H1 (cell line): Measurements from ENCODE around the gene NSL1. TPM values are rescaled to one million over a fixed set of nuclear protein-coding genes. Genes with fewer than 3 reads are reported as not detected.

ENCODE experiments used
- CTCF ChIA-PET: fragments of 300-600 bp; sonication (Branson Sonifier 250); formaldehyde crosslinking; loops from one replicate; lab custom pipeline; 2021; ENCODE audit not compliant: partially characterized antibody; lab: Charles Lee
- POLR2A ChIA-PET: fragments of 300-600 bp; sonication (Branson Sonifier 250); formaldehyde crosslinking; loops from one replicate; lab custom pipeline; 2021; ENCODE audit warnings: inconsistent platforms; ENCODE audit not compliant: partially characterized antibody; lab: Charles Lee
- DNase-seq, 2 experiments: peaks; one replicate each; pipeline versions ENCODE4 v3.0.0 to v3.0.0-alpha.2; 2010 to 2022; ENCODE audit warnings: low spot score in 2 of 2, low read depth in 1 of 2, mixed read lengths in 1 of 2
- FAIRE-seq: peaks from 2 replicates; lab custom pipeline; 2011; peaks lifted over from hg19 to GRCh38; lab: Jason Lieb, UNC
- H2AFZ ChIP-seq: 2 replicates; pipeline ENCODE4 v1.8.1; 2012; ENCODE audit warnings: low read length, inconsistent platforms
- H2AK5ac ChIP-seq: 2 replicates; pipeline ENCODE4 v1.6.1; 2013; ENCODE audit warnings: low read depth, low read length
- H2BK120ac ChIP-seq: replicated peaks from 2 replicates; pipeline ENCODE3; 2013; ENCODE audit warnings: low read depth, low read length, inconsistent platforms
- H2BK12ac ChIP-seq: 2 replicates; pipeline ENCODE4 v1.6.1; 2013; ENCODE audit warnings: low read depth, low read length
- H2BK15ac ChIP-seq: 2 replicates; pipeline ENCODE4 v1.6.1; 2013; ENCODE audit warnings: low read length
- H2BK20ac ChIP-seq: 2 replicates; pipeline ENCODE4 v1.6.1; 2013; ENCODE audit warnings: low read length
- H2BK5ac ChIP-seq: 2 replicates; pipeline ENCODE4 v1.6.1; 2013; ENCODE audit warnings: low read depth, low read length
- H3K14ac ChIP-seq: 2 replicates; pipeline ENCODE4 v1.6.1; 2013; ENCODE audit warnings: inconsistent platforms; ENCODE audit not compliant: insufficient read length
- H3K18ac ChIP-seq: 2 replicates; pipeline ENCODE4 v1.6.1; 2013; ENCODE audit warnings: low read length; ENCODE audit errors: extremely low read depth
- H3K23ac ChIP-seq: 2 replicates; pipeline ENCODE4 v1.6.1; 2013; ENCODE audit warnings: inconsistent platforms; ENCODE audit not compliant: insufficient read length
- H3K23me2 ChIP-seq: 2 replicates; pipeline ENCODE4 v1.6.1; 2013; ENCODE audit warnings: low read depth, low read length
- H3K27ac ChIP-seq: 2 replicates; pipeline ENCODE4 v1.6.1; 2011; ENCODE audit warnings: low read depth, low read length, inconsistent platforms
- H3K27me3 ChIP-seq, 4 experiments: replicated peaks in 1 of 4; 1 replicate in 1 of 4; 2 replicates in 3 of 4; pipeline versions ENCODE4 v1.6.1 to v1.8.1; 2011 to 2013; ENCODE audit warnings: low read length in 3 of 4, mild to moderate bottlenecking in 3 of 4, inconsistent platforms in 2 of 4, mixed read lengths in 2 of 4, moderate library complexity in 1 of 4; ENCODE audit not compliant: control insufficient read depth in 3 of 4, insufficient read depth in 3 of 4; ENCODE audit errors: extremely low read depth in 1 of 4
- H3K36me3 ChIP-seq, 4 experiments: 2 replicates each; pipeline versions ENCODE4 v1.6.1 to v1.8.1; 2011 to 2013; ENCODE audit warnings: mild to moderate bottlenecking in 4 of 4, low read length in 3 of 4, moderate library complexity in 2 of 4, control low read depth in 1 of 4, inconsistent platforms in 1 of 4; ENCODE audit not compliant: insufficient read depth in 4 of 4, control insufficient read depth in 2 of 4
- H3K4ac ChIP-seq: replicated peaks from 2 replicates; pipeline ENCODE3; 2013; ENCODE audit warnings: low read length, low read depth, mixed read lengths, inconsistent platforms; ENCODE audit not compliant: insufficient read length
- H3K4me1 ChIP-seq, 4 experiments: replicated peaks in 1 of 4; 1 replicate in 1 of 4; 2 replicates in 3 of 4; pipeline versions ENCODE4 v1.6.1 to v1.8.1; 2011 to 2013; ENCODE audit warnings: low read length in 3 of 4, inconsistent platforms in 2 of 4, mixed read lengths in 1 of 4; ENCODE audit not compliant: insufficient read depth in 4 of 4, control insufficient read depth in 3 of 4
- H3K4me2 ChIP-seq, 2 experiments: 2 replicates each; pipeline versions ENCODE4 v1.6.1 to v1.8.1; 2011 to 2013; ENCODE audit warnings: low read depth in 2 of 2, low read length in 2 of 2, control low read depth in 1 of 2, inconsistent platforms in 1 of 2, mild to moderate bottlenecking in 1 of 2; ENCODE audit not compliant: insufficient read depth in 1 of 2
- H3K4me3 ChIP-seq, 4 experiments: fragments of 200-600, 300-600 bp in 1 of 4; sonication (generic), shearing (Covaris generic), sonication (Bioruptor Twin) in 1 of 4; 2 replicates each; pipeline versions ENCODE4 v1.5.1 to v1.8.1; 2011 to 2016; ENCODE audit warnings: low read length in 4 of 4, low read depth in 3 of 4, control low read depth in 2 of 4, inconsistent platforms in 2 of 4, mild to moderate bottlenecking in 2 of 4, mixed read lengths in 1 of 4, moderate library complexity in 1 of 4; ENCODE audit not compliant: insufficient read depth in 2 of 4; ENCODE audit errors: extremely low read depth in 1 of 4
- H3K56ac ChIP-seq: replicated peaks from 2 replicates; pipeline ENCODE3; 2013; ENCODE audit warnings: low read depth, mild to moderate bottlenecking, mixed read lengths, low read length, inconsistent platforms; ENCODE audit not compliant: insufficient read length
- H3K79me1 ChIP-seq: 2 replicates; pipeline ENCODE4 v1.6.1; 2013; ENCODE audit warnings: low read depth, low read length, control low read depth
- H3K79me2 ChIP-seq, 2 experiments: 2 replicates each; pipeline versions ENCODE4 v1.6.1 to v1.8.1; 2012 to 2013; ENCODE audit warnings: low read length in 2 of 2, mild to moderate bottlenecking in 2 of 2, inconsistent platforms in 1 of 2; ENCODE audit not compliant: insufficient read depth in 2 of 2, control insufficient read depth in 1 of 2
- H3K9ac ChIP-seq, 4 experiments: replicated peaks in 1 of 4; 1 replicate in 1 of 4; 2 replicates in 3 of 4; pipeline versions ENCODE4 v1.6.1 to v1.8.1; 2011 to 2013; ENCODE audit warnings: low read depth in 3 of 4, low read length in 3 of 4, control low read depth in 2 of 4, mild to moderate bottlenecking in 2 of 4, moderate library complexity in 2 of 4, inconsistent platforms in 1 of 4; ENCODE audit errors: extremely low read depth in 1 of 4
- H3K9me3 ChIP-seq, 2 experiments: 2 replicates each; pipeline versions ENCODE4 v1.6.1 to v1.8.1; 2012 to 2013; ENCODE audit warnings: mild to moderate bottlenecking in 2 of 2, moderate library complexity in 2 of 2, control low read depth in 1 of 2, inconsistent platforms in 1 of 2, low read depth in 1 of 2, low read length in 1 of 2, mixed read lengths in 1 of 2; ENCODE audit not compliant: insufficient read depth in 2 of 2
- H4K20me1 ChIP-seq, 2 experiments: replicated peaks in 1 of 2; 2 replicates each; pipeline versions ENCODE3 to v1.8.1; 2011 to 2013; ENCODE audit warnings: inconsistent platforms in 2 of 2, low read length in 2 of 2, mild to moderate bottlenecking in 1 of 2; ENCODE audit not compliant: insufficient read depth in 2 of 2, control insufficient read depth in 1 of 2
- H4K5ac ChIP-seq: 2 replicates; pipeline ENCODE4 v1.6.1; 2013; ENCODE audit warnings: low read length, low read depth, mixed read lengths, inconsistent platforms; ENCODE audit not compliant: insufficient read length
- H4K8ac ChIP-seq: 2 replicates; pipeline ENCODE4 v1.8.0; 2013; ENCODE audit warnings: mild to moderate bottlenecking, moderate library complexity, low read length, inconsistent platforms; ENCODE audit not compliant: insufficient read depth; ENCODE audit errors: extremely low read depth
- H4K91ac ChIP-seq: replicated peaks from 2 replicates; pipeline ENCODE3; 2013; ENCODE audit warnings: low read length, mixed read lengths, inconsistent platforms; ENCODE audit not compliant: insufficient read length
- ASH2L ChIP-seq: fragments of 200-600, 300-600 bp; sonication (generic); IDR thresholded peaks from one replicate; pipeline ENCODE4 v1.7.1; 2017; ENCODE audit warnings: low read length
- BACH1 ChIP-seq: IDR thresholded peaks from 2 replicates; pipeline ENCODE4 v1.6.1; 2012; ENCODE audit warnings: low read length, improper control_type of control experiment
- CBX5 ChIP-seq: fragments of 300-800, 300-1000 bp; sonication (generic); IDR thresholded peaks from 2 replicates; pipeline ENCODE4 v1.7.1; 2016; ENCODE audit warnings: antibody characterized with exemption, low read length, low read depth
- CHD1 ChIP-seq: IDR thresholded peaks from 2 replicates; pipeline ENCODE4 v1.6.1; 2012; ENCODE audit warnings: low read depth, low read length, improper control_type of control experiment
- CTBP2 ChIP-seq: IDR thresholded peaks from 2 replicates; pipeline ENCODE4 v1.7.0; 2011; ENCODE audit warnings: borderline replicate concordance, mild to moderate bottlenecking, moderate library complexity, mixed read lengths, low read length; ENCODE audit not compliant: insufficient read depth, insufficient read length
- E2F6 ChIP-seq: IDR thresholded peaks from 2 replicates; pipeline ENCODE4 v1.6.1; 2012; ENCODE audit warnings: inconsistent platforms
- FOSL1 ChIP-seq: IDR thresholded peaks from 2 replicates; pipeline ENCODE4 v1.6.1; 2011; ENCODE audit warnings: mild to moderate bottlenecking, low read depth, low read length, moderate library complexity; ENCODE audit not compliant: insufficient read depth
- RAD21 ChIP-seq, 2 experiments: IDR thresholded peaks in 1 of 2; conservative IDR thresholded peaks in 1 of 2; 2 replicates each; pipeline ENCODE4 v1.6.1; 2011; ENCODE audit warnings: low read depth in 2 of 2, low read length in 2 of 2, improper control_type of control experiment in 1 of 2, inconsistent platforms in 1 of 2, mild to moderate bottlenecking in 1 of 2, moderate library complexity in 1 of 2
- RNF2 ChIP-seq: fragments of 200-900, 300-1000 bp; sonication (generic); IDR thresholded peaks from 2 replicates; pipeline ENCODE4 v1.7.1; 2016; ENCODE audit warnings: borderline replicate concordance, low read depth, mild to moderate bottlenecking, antibody characterized with exemption, low read length; ENCODE audit not compliant: poor library complexity, severe bottlenecking; ENCODE audit errors: missing control alignments
- RXRA ChIP-seq: IDR thresholded peaks from 2 replicates; pipeline ENCODE4 v1.6.1; 2011; ENCODE audit warnings: low read depth, mild to moderate bottlenecking, low read length, moderate library complexity; ENCODE audit not compliant: insufficient read depth
- SP1 ChIP-seq: IDR thresholded peaks from 2 replicates; pipeline ENCODE4 v1.6.1; 2011; ENCODE audit warnings: low read depth, low read length
- SP4 ChIP-seq: IDR thresholded peaks from 2 replicates; pipeline ENCODE4 v1.6.1; 2012; ENCODE audit warnings: low read length, inconsistent platforms
- SRF ChIP-seq: IDR thresholded peaks from 2 replicates; pipeline ENCODE4 v1.6.1; 2011; ENCODE audit warnings: mild to moderate bottlenecking, low read depth, low read length, moderate library complexity
- WGBS, 2 experiments: shearing (Covaris generic) in 1 of 2; methylation state at CpG; one replicate each; pipeline versions ENCODE4 v1.1.6 to v1.1.7; 2013 to 2015; ENCODE audit warnings: low lambda C conversion rate in 2 of 2, mixed read lengths in 2 of 2, inconsistent platforms in 1 of 2, low coverage in 1 of 2, missing lambda C conversion rate in 1 of 2; ENCODE audit not compliant: insufficient replicate concordance in 2 of 2, insufficient coverage in 1 of 2, insufficient read length in 1 of 2; ENCODE audit errors: extremely low coverage in 1 of 2, missing lambda C conversion rate in 1 of 2; 5-methylcytosine and 5-hydroxymethylcytosine counted together
- polyA plus RNA-seq, 7 experiments: library from polyadenylated mRNA; depleted of rRNA in 3 of 7; stranded (reverse) in 5 of 7; unstranded in 2 of 7; fragments of >200 nt in 5 of 7; fragments of 200-250 nt in 2 of 7; gene quantifications; 1 replicate in 5 of 7; 2 replicates in 1 of 7; 4 replicates in 1 of 7; pipeline versions ENCODE4 v1.2.1 to v1.2.3, GENCODE V29; 2011 to 2013; ENCODE audit warnings: missing spikeins in 2 of 7, mixed read lengths in 2 of 7
- total RNA-seq: library from RNA; stranded (reverse); fragmentation: NEBNext Ultra II Directional; extraction: Animal tissue kit (Norgen Biotek cat#: 25700); gene quantifications from 2 replicates; pipeline ENCODE4 v1.2.1, GENCODE V29; 2021

Gene NSL1
- total and polyA plus RNA-seq, 2 of the 8 experiments (the other 6 are each of a cell fraction or from before 2014, with no cell fraction given), result 25.4 to 51.7 TPM

- Histone ChIP-seq H3K23ac (no peak overlapping the region), H2BK20ac (no peak overlapping the region), H3K23me2 (no peaks in the 10 kb centered on the region), H2AK5ac (no peak overlapping the region), H2BK120ac (no peak overlapping the region), H3K14ac (no peak overlapping the region), H3K79me1 (no peaks in the 10 kb centered on the region), H3K4me2 (no peak overlapping the region), H2BK12ac (no peak overlapping the region), H3K36me3 (no peaks in the 10 kb centered on the region), H3K27ac (no peak overlapping the region), H4K91ac (no peak overlapping the region), H3K18ac (no peak overlapping the region), H4K5ac (no peak overlapping the region), H4K8ac (no peak overlapping the region), H4K20me1 (no peaks in the 10 kb centered on the region), H3K4me3 (no peak overlapping the region), H2BK15ac (no peak overlapping the region), H3K4ac (no peak overlapping the region), H3K56ac (no peak overlapping the region), H3K79me2 (no peaks in the 10 kb centered on the region), H2BK5ac (no peak overlapping the region), H3K27me3 (no peaks in the 10 kb centered on the region), H3K4me1 (no peaks in the 10 kb centered on the region), H3K9me3 (no peaks in the 10 kb centered on the region), H2AFZ (no peak overlapping the region), H3K9ac (no peak overlapping the region)
- CTCF ChIA-PET, result interaction anchor here (0.8 to 1.4 kb wide), 5 partner anchors 11 to 383 kb away, joined by 3 to 12 read pairs (median 3); no protein-coding TSS in a partner anchor
- DNase-seq (no peak), FAIRE-seq (no peak)
- WGBS, 2 experiments, result 88% methylated on average over 5 of the region's 5 CpGs; no CpG with 5 or more reads in 1 of the 2 experiments
- POLR2A ChIA-PET, result interaction anchor here (0.6 to 2.3 kb wide), 4 partner anchors 10 to 173 kb away, joined by 3 to 8 read pairs (median 4); no protein-coding TSS in a partner anchor
- no peak for TF ChIP-seq RAD21 (IDR thresholded peaks at IDR 0.05 in 1 of 2, conservative IDR thresholded peaks at IDR 0.05 in 1 of 2; ENCODE audit: low read depth in 2 of 2, low read length in 2 of 2)
- TF ChIP-seq CHD1, result no peak
- no peak for TF ChIP-seq CBX5
- TF ChIP-seq SP1, result no peak
- TF ChIP-seq CTBP2, result no peak
- no peak for TF ChIP-seq SP4
- TF ChIP-seq ASH2L, result no peak
- no peak for TF ChIP-seq SRF
- no peak for TF ChIP-seq BACH1
- no peak for TF ChIP-seq RNF2
- TF ChIP-seq E2F6, result no peak
- no peak for TF ChIP-seq RXRA
- no peak for TF ChIP-seq FOSL1
Observed at GRCh38 chr1:212838145-212838544, 46.6 kb upstream of the NSL1 start.
